SK-N-SH treated with all-trans-retinoic acid at 6 μM for 48 hours (cell line): ENCODE measurements around the gene SYPL1.

Source experiments
- ATAC-seq: fragments of 200-7000 bp; cut with Tn5 transposase; 3 replicates; pipeline ENCODE4 v1.9.1; 2020; ENCODE audit warnings: mild to moderate bottlenecking, moderate library complexity
- ARNTL ChIP-seq: fragments of 450-650 bp; formaldehyde crosslinking; IDR thresholded peaks from 2 replicates; pipeline ENCODE4 v1.5.0; 2020; ENCODE audit warnings: low read depth, mild to moderate bottlenecking, moderate library complexity, borderline replicate concordance
- BACH2 ChIP-seq: fragments of 250-450 bp; sonication (Bioruptor Pico); IDR thresholded peaks from 2 replicates; pipeline ENCODE4 v1.9.0; 2021; ENCODE audit warnings: mild to moderate bottlenecking, borderline replicate concordance
- CREB5 ChIP-seq: fragments of 250-450 bp; sonication (Bioruptor Pico); IDR thresholded peaks from 2 replicates; pipeline ENCODE4 v1.5.1; 2020; ENCODE audit warnings: low read depth, mild to moderate bottlenecking, moderate library complexity
- CSDC2 ChIP-seq: fragments of 250-450 bp; sonication (Bioruptor Pico); IDR thresholded peaks from 2 replicates; pipeline ENCODE4 v1.5.0; 2020; ENCODE audit warnings: mild to moderate bottlenecking, moderate library complexity
- ESRRG ChIP-seq: fragments of 250-450 bp; sonication (Bioruptor Pico); IDR thresholded peaks from 2 replicates; pipeline ENCODE4 v1.6.1; 2021; ENCODE audit warnings: mild to moderate bottlenecking
- GLIS3 ChIP-seq: fragments of 250-450 bp; sonication (Bioruptor Pico); IDR thresholded peaks from 2 replicates; pipeline ENCODE4 v1.5.0; 2020; ENCODE audit warnings: mild to moderate bottlenecking, moderate library complexity
- ISL1 ChIP-seq: fragments of 250-450 bp; sonication (Bioruptor Pico); IDR thresholded peaks from 2 replicates; pipeline ENCODE4 v2.1.2; 2022; ENCODE audit warnings: mild to moderate bottlenecking, moderate library complexity
- PATZ1 ChIP-seq: fragments of 250-450 bp; sonication (Bioruptor Pico); IDR thresholded peaks from 2 replicates; pipeline ENCODE4 v1.8.0; 2020; ENCODE audit warnings: mild to moderate bottlenecking, moderate library complexity, borderline replicate concordance
- POU6F1 ChIP-seq: fragments of 250-450 bp; sonication (Bioruptor Pico); IDR thresholded peaks from 2 replicates; pipeline ENCODE4 v1.8.0; 2021; ENCODE audit warnings: low read depth, mild to moderate bottlenecking, moderate library complexity, borderline replicate concordance
- PPARA ChIP-seq: fragments of 250-450 bp; sonication (Bioruptor Pico); IDR thresholded peaks from 2 replicates; pipeline ENCODE4 v1.5.0; 2020; ENCODE audit warnings: mild to moderate bottlenecking, borderline replicate concordance
- SNAI2 ChIP-seq: fragments of 250-450 bp; sonication (Bioruptor Pico); IDR thresholded peaks from 2 replicates; pipeline ENCODE4 v1.5.0; 2020; ENCODE audit warnings: mild to moderate bottlenecking, moderate library complexity
- TCF4 ChIP-seq: fragments of 250-450 bp; sonication (Bioruptor Pico); IDR thresholded peaks from 2 replicates; pipeline ENCODE4 v1.8.0; 2021; ENCODE audit warnings: mild to moderate bottlenecking, moderate library complexity, borderline replicate concordance
- TSHZ2 ChIP-seq: fragments of 250-450 bp; sonication (Bioruptor Pico); IDR thresholded peaks from 2 replicates; pipeline ENCODE4 v1.5.0; 2020; ENCODE audit warnings: mild to moderate bottlenecking, moderate library complexity
- ZC3H10 ChIP-seq: fragments of 250-450 bp; sonication (Bioruptor Pico); IDR thresholded peaks from 2 replicates; pipeline ENCODE4 v1.5.1; 2021; ENCODE audit warnings: mild to moderate bottlenecking, moderate library complexity
- ZFP3 ChIP-seq: fragments of 250-450 bp; sonication (Bioruptor Pico); IDR thresholded peaks from 2 replicates; pipeline ENCODE4 v1.5.0; 2020; ENCODE audit warnings: mild to moderate bottlenecking, moderate library complexity
- ZFP30 ChIP-seq: fragments of 450-650 bp; formaldehyde crosslinking; IDR thresholded peaks from 2 replicates; pipeline ENCODE4 v1.5.0; 2022; ENCODE audit warnings: mild to moderate bottlenecking, moderate library complexity
- ZNF70 ChIP-seq: fragments of 450-650 bp; formaldehyde crosslinking; IDR thresholded peaks from 2 replicates; pipeline ENCODE4 v1.5.0; 2020; ENCODE audit warnings: mild to moderate bottlenecking, moderate library complexity
- ZNF8 ChIP-seq: fragments of 450-650 bp; formaldehyde crosslinking; IDR thresholded peaks from 2 replicates; pipeline ENCODE4 v1.5.0; 2020; ENCODE audit warnings: mild to moderate bottlenecking, moderate library complexity

Gene SYPL1

GRCh38 chr7:106089647-106090046, 22.5 kb downstream of the SYPL1 start:
- TF ChIP-seq POU6F1 (CRISPR knock-in tag) (no peak), ZNF8 (CRISPR knock-in tag) (no peak), ISL1 (CRISPR knock-in tag) (no peak)
- TF ChIP-seq, all 23 proteins: peak for 0
- ATAC-seq = no peak

- no peak for TF ChIP-seq TCF4 (CRISPR knock-in tag)
- no peak for TF ChIP-seq ZFP3 (CRISPR knock-in tag)
- no peak for TF ChIP-seq BACH2 (CRISPR knock-in tag)
- no peak for TF ChIP-seq ZNF70 (CRISPR knock-in tag)
- no peak for TF ChIP-seq ZC3H10 (CRISPR knock-in tag)
- TF ChIP-seq ZFP30 (CRISPR knock-in tag) = no peak
- no peak for TF ChIP-seq CSDC2 (CRISPR knock-in tag)
- no peak for TF ChIP-seq POU6F1 (CRISPR knock-in tag)
- no peak for TF ChIP-seq PATZ1 (CRISPR knock-in tag)
- TF ChIP-seq ISL1 (CRISPR knock-in tag) = no peak
- TF ChIP-seq, all 23 proteins: peak for 0
- no peak for ATAC-seq
These were observed 24.1 kb downstream of the SYPL1 start for GRCh38 chr7:106088014-106088413.

- ATAC-seq = no peak
- TF ChIP-seq ESRRG (no peak), ARNTL (CRISPR knock-in tag) (no peak), GLIS3 (CRISPR knock-in tag) (no peak), PPARA (CRISPR knock-in tag) (no peak), CREB5 (no peak), POU6F1 (CRISPR knock-in tag) (no peak), TSHZ2 (no peak), ISL1 (CRISPR knock-in tag) (no peak), SNAI2 (CRISPR knock-in tag) (no peak)
These were observed 26.1 kb downstream of the SYPL1 start for GRCh38 chr7:106086062-106086461.
